Sigmoid colon (tissue), 4 donors: Measurements from ENCODE around the gene GSE1.

Experiments
- EP300 ChIP-seq, 4 donors: sonication (generic); formaldehyde crosslinking; IDR thresholded peaks; one replicate each; pipeline ENCODE4 v1.6.1; 2017; ENCODE audit warnings: antibody characterized with exemption in 4 of 4
- POLR2A ChIP-seq, 2 donors: fragments of 450-650 bp; IDR thresholded peaks; one replicate each; pipeline ENCODE4 v1.6.1; 2016; ENCODE audit warnings: antibody characterized with exemption in 2 of 2, mild to moderate bottlenecking in 2 of 2, moderate library complexity in 2 of 2
- POLR2AphosphoS5 ChIP-seq, 4 donors: sonication (generic); formaldehyde crosslinking; IDR thresholded peaks; one replicate each; pipeline ENCODE4 v1.6.1; 2017; ENCODE audit warnings: antibody characterized with exemption in 4 of 4
- TF ChIP-seq, protein P1 (sequence below), 4 experiments: fragments of 450-650 bp in 3 of 4; fragments of 200-600 bp in 1 of 4; IDR thresholded peaks; one replicate each; pipeline ENCODE4 v1.5.1; 2016 to 2019; ENCODE audit warnings: antibody characterized with exemption in 4 of 4, mild to moderate bottlenecking in 3 of 4, moderate library complexity in 2 of 4

DNA sequence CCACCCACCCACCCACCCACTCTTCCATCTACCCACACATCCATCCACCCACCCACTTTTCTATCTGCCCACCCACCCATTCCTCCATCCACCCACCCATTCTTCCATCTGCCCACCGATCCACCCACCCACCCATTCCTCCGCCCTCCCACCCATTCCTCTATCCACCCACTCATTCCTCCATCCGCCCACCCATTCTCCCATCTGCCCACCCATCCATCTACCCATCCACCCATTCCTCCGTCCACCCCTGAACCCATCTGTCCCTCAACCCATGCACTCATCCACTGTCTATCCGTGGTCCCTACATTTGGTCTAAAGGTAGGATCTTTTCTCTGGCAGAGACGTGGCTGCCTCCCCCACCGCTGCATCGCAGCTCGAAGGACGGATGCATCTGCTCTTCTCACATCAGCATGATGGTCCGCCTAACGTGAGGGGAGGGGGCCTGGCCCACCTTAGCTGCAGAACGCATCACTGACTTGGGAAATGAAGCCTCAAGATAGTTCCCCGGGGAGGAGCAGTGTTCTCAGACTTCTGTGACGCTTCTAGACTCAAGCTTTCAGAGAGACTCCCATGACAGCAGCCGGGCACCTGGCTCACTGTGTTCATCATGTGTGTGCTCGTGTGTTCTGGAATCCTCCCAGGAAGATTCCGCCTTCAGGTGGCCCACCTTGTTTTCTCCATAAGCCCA, 17.2 kb upstream of the GSE1 start:
- TF ChIP-seq POLR2AphosphoS5 (IDR thresholded peaks at IDR 0.05) (no peak), POLR2A (IDR thresholded peaks at IDR 0.05) (no peak), EP300 (IDR thresholded peaks at IDR 0.05) (no peak)
- TF ChIP-seq, protein P1, sequence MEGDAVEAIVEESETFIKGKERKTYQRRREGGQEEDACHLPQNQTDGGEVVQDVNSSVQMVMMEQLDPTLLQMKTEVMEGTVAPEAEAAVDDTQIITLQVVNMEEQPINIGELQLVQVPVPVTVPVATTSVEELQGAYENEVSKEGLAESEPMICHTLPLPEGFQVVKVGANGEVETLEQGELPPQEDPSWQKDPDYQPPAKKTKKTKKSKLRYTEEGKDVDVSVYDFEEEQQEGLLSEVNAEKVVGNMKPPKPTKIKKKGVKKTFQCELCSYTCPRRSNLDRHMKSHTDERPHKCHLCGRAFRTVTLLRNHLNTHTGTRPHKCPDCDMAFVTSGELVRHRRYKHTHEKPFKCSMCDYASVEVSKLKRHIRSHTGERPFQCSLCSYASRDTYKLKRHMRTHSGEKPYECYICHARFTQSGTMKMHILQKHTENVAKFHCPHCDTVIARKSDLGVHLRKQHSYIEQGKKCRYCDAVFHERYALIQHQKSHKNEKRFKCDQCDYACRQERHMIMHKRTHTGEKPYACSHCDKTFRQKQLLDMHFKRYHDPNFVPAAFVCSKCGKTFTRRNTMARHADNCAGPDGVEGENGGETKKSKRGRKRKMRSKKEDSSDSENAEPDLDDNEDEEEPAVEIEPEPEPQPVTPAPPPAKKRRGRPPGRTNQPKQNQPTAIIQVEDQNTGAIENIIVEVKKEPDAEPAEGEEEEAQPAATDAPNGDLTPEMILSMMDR (IDR thresholded peaks at IDR 0.05), result no peak
